COLO829 (cell line): ENCODE measurements around the gene SLC35F1.
"Not testable (repeated sequence)": the region's sequence is repeated elsewhere in the genome, so short reads cannot be mapped to it uniquely, and the experiment has no call there.

ENCODE experiments used
- DNase-seq: peaks from one replicate; pipeline ENCODE4 v3.0.0; 2012; ENCODE audit warnings: low spot score

SLC35F1 gene

GRCh38 chr6:117906958-117907600 lies at the start of gene SLC35F1:
Gene SLC35F1 (plus strand): TSS chr6:117907264.
- no peak for DNase-seq

- DNase-seq, result not testable (repeated sequence)
Observed at GRCh38 chr6:117858601-117859000, 48.5 kb upstream of the SLC35F1 start.

GRCh38 chr6:117861545-117861944 lies 45.5 kb upstream of the SLC35F1 start:
- no peak for DNase-seq

- no peak for DNase-seq
Observed at GRCh38 chr6:117866561-117866960, 40.5 kb upstream of the SLC35F1 start.

GRCh38 chr6:117870486-117871242 lies 36.4 kb upstream of the SLC35F1 start:
- DNase-seq, result no peak

- no peak for DNase-seq
Observed at GRCh38 chr6:117880824-117881223, 26.2 kb upstream of the SLC35F1 start.

- peak; percentile 3 for DNase-seq
Observed at GRCh38 chr6:117890172-117890571, 16.9 kb upstream of the SLC35F1 start.

- no peak for DNase-seq
Observed at GRCh38 chr6:117906507-117906957, 532 bp upstream of the SLC35F1 start.

GRCh38 chr6:117907601-117908245 lies 659 bp downstream of the SLC35F1 start:
- DNase-seq, result no peak

GRCh38 chr6:117908246-117909068 lies 1.4 kb downstream of the SLC35F1 start:
- DNase-seq, result no peak

- no peak for DNase-seq
Observed at GRCh38 chr6:117909638-117910037, 2.6 kb downstream of the SLC35F1 start.

GRCh38 chr6:117910549-117910948 lies 3.5 kb downstream of the SLC35F1 start:
- no peak for DNase-seq

- no peak for DNase-seq
Observed at GRCh38 chr6:117911150-117911549, 4.1 kb downstream of the SLC35F1 start.

GRCh38 chr6:117911660-117912059 lies 4.6 kb downstream of the SLC35F1 start:
- no peak for DNase-seq

GRCh38 chr6:117915846-117916245 lies 8.8 kb downstream of the SLC35F1 start:
- no peak for DNase-seq

GRCh38 chr6:117916483-117916882 lies 9.4 kb downstream of the SLC35F1 start:
- DNase-seq, result no peak

- DNase-seq, result no peak
Observed at GRCh38 chr6:117917176-117917575, 10.1 kb downstream of the SLC35F1 start.

GRCh38 chr6:117918454-117918853 lies 11.4 kb downstream of the SLC35F1 start:
- DNase-seq, result no peak

GRCh38 chr6:117919275-117919674 lies 12.2 kb downstream of the SLC35F1 start:
- no peak for DNase-seq

- DNase-seq, result peak; percentile 42
Observed at GRCh38 chr6:117919775-117920729, 13.0 kb downstream of the SLC35F1 start.

GRCh38 chr6:117924690-117925089 lies 17.6 kb downstream of the SLC35F1 start:
- no peak for DNase-seq
